Keratinocyte (primary cell): ENCODE measurements around the gene AKR1C1. TPM values are rescaled to one million over a fixed set of nuclear protein-coding genes. Genes with fewer than 3 reads are reported as not detected.
A peak's percentile ranks its signal among the peaks of the same experiment; 100 is the strongest.
"Not testable (repeated sequence)": the region's sequence is repeated elsewhere in the genome, so short reads cannot be mapped to it uniquely, and the experiment has no call there.

ENCODE experiments used
- DNase-seq: peaks from one replicate; pipeline ENCODE4 v3.0.0-alpha.2; 2011; ENCODE audit warnings: low read depth, missing footprints, low spot score
- FAIRE-seq: peaks from 2 replicates; lab custom pipeline; 2011; peaks lifted over from hg19 to GRCh38; lab: Jason Lieb, UNC
- H2AFZ ChIP-seq: 2 replicates; pipeline ENCODE4 v1.6.0; 2012; ENCODE audit warnings: low read length, control low read depth, inconsistent platforms; ENCODE audit not compliant: control insufficient read depth
- H3K27ac ChIP-seq: 2 replicates; pipeline ENCODE4 v1.5.1; 2011; ENCODE audit warnings: low read length; ENCODE audit not compliant: control insufficient read depth, insufficient read depth
- H3K27me3 ChIP-seq: 3 replicates; pipeline ENCODE4 v1.6.0; 2011; ENCODE audit warnings: low read length; ENCODE audit not compliant: control insufficient read depth, insufficient read depth; ENCODE audit errors: extremely low read depth
- H3K36me3 ChIP-seq, 2 experiments: 2 replicates in 1 of 2; 3 replicates in 1 of 2; pipeline ENCODE4 v1.5.1; 2011; ENCODE audit warnings: low read length in 2 of 2, mild to moderate bottlenecking in 1 of 2; ENCODE audit not compliant: control insufficient read depth in 2 of 2, insufficient read depth in 2 of 2; ENCODE audit errors: extremely low read depth in 1 of 2
- H3K4me1 ChIP-seq: 3 replicates; pipeline ENCODE4 v1.5.1; 2011; ENCODE audit warnings: low read length; ENCODE audit not compliant: control insufficient read depth, insufficient read depth; ENCODE audit errors: extremely low read depth
- H3K4me2 ChIP-seq: 3 replicates; pipeline ENCODE4 v1.6.0; 2011; ENCODE audit warnings: low read depth, low read length; ENCODE audit not compliant: control insufficient read depth, insufficient read depth; ENCODE audit errors: extremely low read depth
- H3K4me3 ChIP-seq, 3 experiments: fragments of 200-600 bp in 1 of 3; sonication (generic) in 1 of 3; 2 replicates in 2 of 3; 3 replicates in 1 of 3; pipeline ENCODE4 v1.5.1; 2011 to 2016; ENCODE audit warnings: low read length in 3 of 3, mild to moderate bottlenecking in 3 of 3, control low read depth in 2 of 3, inconsistent platforms in 1 of 3, low read depth in 1 of 3, mixed read lengths in 1 of 3, mixed run types in 1 of 3, moderate library complexity in 1 of 3; ENCODE audit not compliant: control insufficient read depth in 2 of 3, insufficient read depth in 2 of 3; ENCODE audit errors: extremely low read depth in 1 of 3
- H3K79me2 ChIP-seq: 2 replicates; pipeline ENCODE4 v1.6.0; 2012; ENCODE audit warnings: low read length; ENCODE audit not compliant: control insufficient read depth, insufficient read depth
- H3K9ac ChIP-seq: 3 replicates; pipeline ENCODE4 v1.6.0; 2011; ENCODE audit warnings: low read length; ENCODE audit not compliant: control insufficient read depth, insufficient read depth; ENCODE audit errors: extremely low read depth
- H3K9me1 ChIP-seq: 3 replicates; pipeline ENCODE4 v1.6.0; 2011; ENCODE audit warnings: low read length; ENCODE audit not compliant: control insufficient read depth, insufficient read depth; ENCODE audit errors: extremely low read depth
- H3K9me3 ChIP-seq: 2 replicates; pipeline ENCODE4 v1.5.1; 2012; ENCODE audit warnings: low read depth, low read length; ENCODE audit not compliant: control insufficient read depth
- H4K20me1 ChIP-seq: 3 replicates; pipeline ENCODE4 v1.6.0; 2011; ENCODE audit warnings: low read length; ENCODE audit not compliant: control insufficient read depth, insufficient read depth; ENCODE audit errors: extremely low read depth
- EZH2 ChIP-seq: IDR thresholded peaks from one replicate; pipeline ENCODE4 v1.6.1; 2012; ENCODE audit warnings: inconsistent platforms, mild to moderate bottlenecking, low read length, moderate library complexity
- dilution Hi-C: fragments of 300-500 bp; cut with MboI; formaldehyde crosslinking; loops from one replicate; pipeline ENCODE4 v1.7.0; 2020; ENCODE audit warnings: low sequenced_read_pairs; ENCODE audit not compliant: extremely low pct_ligation_motif_present
- polyA plus RNA-seq, 5 experiments: library from polyadenylated mRNA; depleted of rRNA in 3 of 5; stranded (reverse) in 3 of 5; stranded (forward) in 1 of 5; unstranded in 1 of 5; fragments of >200 nt; gene quantifications; 1 replicate in 1 of 5; 2 replicates in 3 of 5; 3 replicates in 1 of 5; pipeline versions ENCODE4 v1.2.1 to v1.2.3, GENCODE V29; 2011 to 2012; ENCODE audit warnings: missing spikeins in 2 of 5, low read depth in 1 of 5, low replicate concordance in 1 of 5
- TF ChIP-seq, protein P1 (sequence below), 3 experiments: IDR thresholded peaks in 1 of 3; conservative IDR thresholded peaks in 1 of 3; optimal IDR thresholded peaks in 1 of 3; 2 replicates in 2 of 3; 3 replicates in 1 of 3; pipeline versions ENCODE3 to v1.5.1; 2011; ENCODE audit warnings: low read length in 3 of 3, mild to moderate bottlenecking in 3 of 3, moderate library complexity in 2 of 3, control low read depth in 1 of 3, inconsistent platforms in 1 of 3; ENCODE audit not compliant: insufficient read depth in 2 of 3; ENCODE audit errors: extremely low read depth in 1 of 3

Gene AKR1C1
- polyA plus RNA-seq, 1 donor (not counting 4 experiments of a cell fraction or from before 2014, with no cell fraction given) = 28.1 TPM

DNA sequence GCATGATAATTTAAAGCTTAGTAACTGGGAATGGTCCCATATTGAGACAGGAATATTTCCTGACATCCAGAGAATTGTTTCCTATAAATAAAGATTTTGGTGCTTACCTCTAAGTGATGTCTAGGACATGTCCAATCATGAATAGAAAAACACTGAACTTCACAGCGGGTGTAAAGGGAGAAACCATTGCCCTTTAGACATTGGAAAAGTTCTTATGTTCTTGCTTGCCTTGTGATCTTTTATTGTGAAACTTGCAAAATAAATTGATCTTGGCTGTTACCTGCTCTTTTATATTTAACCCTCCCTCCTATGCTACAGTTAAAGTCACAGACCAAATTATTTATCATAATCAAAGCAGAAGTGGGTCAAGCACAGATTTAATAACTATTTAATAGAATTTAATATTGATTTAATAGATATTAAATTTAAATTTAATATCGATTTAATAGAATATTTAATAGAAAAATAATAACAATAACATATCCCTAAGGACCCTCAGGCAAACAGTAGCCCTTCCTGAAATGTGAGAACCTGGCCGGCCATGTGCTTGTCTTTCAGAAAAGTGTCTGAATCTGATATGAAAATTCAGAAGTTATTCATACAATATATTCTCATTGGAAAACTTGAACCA, 47.0 kb upstream of the AKR1C1 start:
- H3K4me2 ChIP-seq = no peak overlapping the region
- DNase-seq = no peak

DNA sequence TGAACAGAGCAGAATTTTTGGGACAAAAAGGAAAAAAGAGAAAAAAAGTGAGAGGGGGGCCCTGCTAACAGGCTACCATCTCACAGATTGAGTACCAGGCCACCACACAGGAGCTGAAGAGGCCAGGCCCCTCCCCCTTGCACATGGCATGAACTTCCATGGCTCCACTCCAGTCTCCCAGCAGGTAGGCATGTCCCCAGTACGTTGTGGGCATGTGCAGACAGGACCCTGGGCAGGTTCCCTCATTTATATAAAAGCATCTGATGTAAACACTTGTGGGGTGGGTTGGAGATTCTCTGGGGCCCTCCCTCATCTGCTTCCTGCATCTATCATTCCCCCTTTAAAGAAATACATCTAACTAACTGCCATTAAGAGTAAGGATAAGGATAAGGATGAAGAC, 45.0 kb upstream of the AKR1C1 start:
- dilution Hi-C loops = no loop called here
- H2AFZ ChIP-seq = peak overlapping the region; percentile 46
- H3K79me2 ChIP-seq = no peaks in the 10 kb centered on the region
- H3K4me2 ChIP-seq = no peak overlapping the region
- no peaks in the 10 kb centered on the region for H3K9me1 ChIP-seq
- no peak for FAIRE-seq
- no peak overlapping the region for H3K27ac ChIP-seq
- TF ChIP-seq, protein P1, sequence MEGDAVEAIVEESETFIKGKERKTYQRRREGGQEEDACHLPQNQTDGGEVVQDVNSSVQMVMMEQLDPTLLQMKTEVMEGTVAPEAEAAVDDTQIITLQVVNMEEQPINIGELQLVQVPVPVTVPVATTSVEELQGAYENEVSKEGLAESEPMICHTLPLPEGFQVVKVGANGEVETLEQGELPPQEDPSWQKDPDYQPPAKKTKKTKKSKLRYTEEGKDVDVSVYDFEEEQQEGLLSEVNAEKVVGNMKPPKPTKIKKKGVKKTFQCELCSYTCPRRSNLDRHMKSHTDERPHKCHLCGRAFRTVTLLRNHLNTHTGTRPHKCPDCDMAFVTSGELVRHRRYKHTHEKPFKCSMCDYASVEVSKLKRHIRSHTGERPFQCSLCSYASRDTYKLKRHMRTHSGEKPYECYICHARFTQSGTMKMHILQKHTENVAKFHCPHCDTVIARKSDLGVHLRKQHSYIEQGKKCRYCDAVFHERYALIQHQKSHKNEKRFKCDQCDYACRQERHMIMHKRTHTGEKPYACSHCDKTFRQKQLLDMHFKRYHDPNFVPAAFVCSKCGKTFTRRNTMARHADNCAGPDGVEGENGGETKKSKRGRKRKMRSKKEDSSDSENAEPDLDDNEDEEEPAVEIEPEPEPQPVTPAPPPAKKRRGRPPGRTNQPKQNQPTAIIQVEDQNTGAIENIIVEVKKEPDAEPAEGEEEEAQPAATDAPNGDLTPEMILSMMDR (optimal IDR thresholded peaks at IDR 0.05 in 1 of 3, IDR thresholded peaks at IDR 0.05 in 1 of 3, conservative IDR thresholded peaks at IDR 0.05 in 1 of 3; ENCODE audit: extremely low read depth in 1 of 3, insufficient read depth in 2 of 3, low read length in 3 of 3) = no peak
- TF ChIP-seq EZH2 = no peak
- no peak overlapping the region for H3K9ac ChIP-seq
- no peak overlapping the region for H3K4me3 ChIP-seq
- H4K20me1 ChIP-seq = no peaks in the 10 kb centered on the region
- no peaks in the 10 kb centered on the region for H3K36me3 ChIP-seq
- H3K27me3 ChIP-seq = no peaks in the 10 kb centered on the region
- peaks cover 9% of the 10 kb centered on the region for H3K4me1 ChIP-seq
- no peak for DNase-seq
- H3K9me3 ChIP-seq = no peaks in the 10 kb centered on the region

More for the DNA sequence above, 47.0 kb upstream of the AKR1C1 start:
- dilution Hi-C loops = no loop called here
- H3K27me3 ChIP-seq = no peaks in the 10 kb centered on the region
- no peaks in the 10 kb centered on the region for H4K20me1 ChIP-seq
- no peaks in the 10 kb centered on the region for H3K9me3 ChIP-seq
- H3K9me1 ChIP-seq = no peaks in the 10 kb centered on the region
- no peak for FAIRE-seq
- H3K9ac ChIP-seq = no peak overlapping the region
- no peaks in the 10 kb centered on the region for H3K36me3 ChIP-seq
- H3K27ac ChIP-seq = no peak overlapping the region
- peaks cover 9% of the 10 kb centered on the region for H3K4me1 ChIP-seq
- no peak overlapping the region for H3K4me3 ChIP-seq
- no peak for TF ChIP-seq EZH2
- TF ChIP-seq, protein P1 (optimal IDR thresholded peaks at IDR 0.05 in 1 of 3, IDR thresholded peaks at IDR 0.05 in 1 of 3, conservative IDR thresholded peaks at IDR 0.05 in 1 of 3; ENCODE audit: extremely low read depth in 1 of 3, insufficient read depth in 2 of 3, low read length in 3 of 3) = no peak
- no peaks in the 10 kb centered on the region for H3K79me2 ChIP-seq
- peak overlapping the region; percentile 60 for H2AFZ ChIP-seq

GRCh38 chr10:4924482-4924881, 38.7 kb upstream of the AKR1C1 start:
- DNase-seq, dilution Hi-C loops, H3K79me2 ChIP-seq, H2AFZ ChIP-seq, H3K27me3 ChIP-seq, H3K9me1 ChIP-seq, H3K9ac ChIP-seq, H3K4me1 ChIP-seq, H3K36me3 ChIP-seq, H3K27ac ChIP-seq, H3K4me3 ChIP-seq, FAIRE-seq, H3K9me3 ChIP-seq, H4K20me1 ChIP-seq, H3K4me2 ChIP-seq: not testable (repeated sequence)
